GM08714 (cell line): ENCODE data around the gene YIPF3.
A peak's percentile ranks its signal among the peaks of the same experiment; 100 is the strongest.
"Not testable (repeated sequence)": the region's sequence is repeated elsewhere in the genome, so short reads cannot be mapped to it uniquely, and the experiment has no call there.

Experiments used
- H3K4me3 ChIP-seq: fragments of 200-500 bp; sonication (Bioruptor generic); 2 replicates; pipeline ENCODE4 v1.5.1; 2014; ENCODE audit warnings: mild to moderate bottlenecking, low read length, inconsistent platforms
- ZNF274 ChIP-seq: IDR thresholded peaks from 2 replicates; pipeline ENCODE4 v1.6.1; 2012; ENCODE audit warnings: mild to moderate bottlenecking, low read depth, low read length

Gene YIPF3

GRCh38 chr6:43516697-43517504, at the start of gene YIPF3, which contains the start of gene POLR1C:
TSS of gene YIPF3 (minus strand) at chr6:43516926. CDS start at chr6:43516807, 119 bp downstream.
TSS of gene POLR1C (plus strand) at chr6:43517089. CDS start at chr6:43517110, 21 bp downstream.
- no peak for TF ChIP-seq ZNF274

GRCh38 chr6:43559328-43559727, 42.6 kb upstream of the YIPF3 start:
- TF ChIP-seq ZNF274: no peak
- H3K4me3 ChIP-seq: no peak overlapping the region

More at GRCh38 chr6:43516697-43517504, at the start of gene YIPF3, which contains the start of gene POLR1C:
- H3K4me3 ChIP-seq: peak within 1 kb of the TSS; percentile 87

DNA sequence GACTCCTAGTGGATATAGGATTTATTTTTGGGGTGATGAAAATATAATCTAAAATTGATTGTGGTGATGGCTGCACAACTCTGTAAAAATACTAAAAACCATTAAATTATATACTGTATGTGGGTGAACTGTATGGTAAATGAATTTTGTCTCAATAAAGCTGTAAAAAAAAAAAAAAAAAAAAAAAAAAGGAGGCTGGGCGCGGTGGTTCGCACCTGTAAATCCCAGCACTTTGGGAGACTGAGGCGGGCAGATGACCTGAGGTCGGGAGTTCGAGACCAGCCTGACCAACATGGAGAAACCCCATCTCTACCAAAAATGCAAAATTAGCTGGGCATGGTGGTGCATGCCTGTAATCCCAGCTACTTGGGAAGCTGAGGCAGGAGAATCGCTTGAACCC, 40.9 kb upstream of the YIPF3 start:
- H3K4me3 ChIP-seq: not testable (repeated sequence)

- H3K4me3 ChIP-seq: no peak overlapping the region
- TF ChIP-seq ZNF274: no peak
Measured at GRCh38 chr6:43547222-43547621, 30.5 kb upstream of the YIPF3 start.

DNA sequence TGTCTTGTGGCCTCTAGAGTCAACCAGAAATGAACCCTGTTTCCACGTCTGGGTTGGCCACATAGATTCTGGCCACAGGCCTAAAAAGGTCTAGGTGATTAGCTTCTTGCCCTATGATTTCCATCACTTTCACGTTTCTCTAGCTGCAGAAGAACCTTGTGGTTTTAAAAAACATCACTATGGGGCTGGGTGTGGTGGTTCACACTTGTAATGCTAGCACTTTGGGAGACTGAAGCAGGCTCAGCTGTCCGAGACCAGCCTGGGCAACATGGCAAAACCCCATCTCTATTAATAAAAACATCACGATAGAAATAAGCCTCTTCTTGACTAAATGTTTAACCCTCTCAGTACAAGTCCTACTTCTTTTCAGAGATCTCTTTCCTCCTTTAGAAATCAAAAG, 27.7 kb upstream of the YIPF3 start:
- H3K4me3 ChIP-seq: no peak overlapping the region

DNA sequence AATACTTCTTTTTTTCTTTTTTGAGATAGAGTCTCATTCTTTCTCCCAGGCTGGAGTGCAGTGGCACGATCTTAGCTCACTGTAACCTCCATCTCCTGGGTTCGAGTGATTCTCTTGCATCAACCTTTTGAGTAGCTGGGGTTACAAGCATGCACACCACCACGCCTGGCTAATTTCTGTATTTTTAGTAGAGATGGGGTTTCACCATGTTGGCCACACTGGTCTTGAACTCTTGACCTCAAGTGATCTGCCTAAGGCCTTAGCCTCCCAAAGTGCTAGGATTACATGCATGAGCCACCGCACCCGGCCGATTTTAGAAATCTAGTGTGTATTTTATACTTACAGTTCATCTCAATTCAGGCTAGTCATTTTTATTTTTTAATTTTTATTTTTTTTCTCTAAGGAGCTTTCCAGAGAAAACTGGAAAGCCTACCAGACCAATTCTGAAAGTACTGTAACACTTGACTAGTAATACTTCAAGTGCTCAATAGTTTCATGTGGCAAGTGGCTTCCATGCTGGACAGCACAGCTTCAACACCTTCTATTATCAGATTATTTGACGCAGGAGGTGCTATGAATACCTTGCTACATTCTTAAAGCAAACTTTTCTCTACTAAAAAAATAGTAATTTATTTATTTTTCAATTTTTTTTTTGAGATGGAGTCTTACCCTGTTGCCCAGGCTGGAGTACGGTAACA, 25.2 kb upstream of the YIPF3 start:
- H3K4me3 ChIP-seq: no peak overlapping the region; the same call in 1 of the 2 replicates
- no peak for TF ChIP-seq ZNF274

More for the DNA sequence above, 27.7 kb upstream of the YIPF3 start:
- no peak for TF ChIP-seq ZNF274

DNA sequence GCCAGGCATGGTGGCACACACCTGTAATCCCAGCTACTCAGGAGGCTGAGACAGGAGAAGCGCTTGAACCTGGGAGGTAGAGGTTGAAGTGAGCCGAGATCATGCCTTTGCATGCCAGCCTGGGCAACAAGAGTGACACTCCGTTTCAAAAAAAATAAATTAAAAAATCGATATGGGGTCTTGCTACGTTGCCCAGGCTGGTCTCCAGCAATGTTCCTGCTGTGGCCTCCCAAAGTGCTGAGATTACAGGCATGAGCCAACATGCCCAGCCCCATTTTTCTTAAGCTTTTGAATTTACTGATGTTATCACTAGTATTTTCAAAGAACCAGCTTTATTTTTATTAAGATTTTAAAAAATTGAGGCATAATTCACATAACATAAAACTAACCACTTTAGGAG, 23.8 kb upstream of the YIPF3 start:
- no peak overlapping the region for H3K4me3 ChIP-seq
- no peak for TF ChIP-seq ZNF274

- not testable (repeated sequence) for H3K4me3 ChIP-seq
Measured at GRCh38 chr6:43539409-43539808, 22.7 kb upstream of the YIPF3 start.

DNA sequence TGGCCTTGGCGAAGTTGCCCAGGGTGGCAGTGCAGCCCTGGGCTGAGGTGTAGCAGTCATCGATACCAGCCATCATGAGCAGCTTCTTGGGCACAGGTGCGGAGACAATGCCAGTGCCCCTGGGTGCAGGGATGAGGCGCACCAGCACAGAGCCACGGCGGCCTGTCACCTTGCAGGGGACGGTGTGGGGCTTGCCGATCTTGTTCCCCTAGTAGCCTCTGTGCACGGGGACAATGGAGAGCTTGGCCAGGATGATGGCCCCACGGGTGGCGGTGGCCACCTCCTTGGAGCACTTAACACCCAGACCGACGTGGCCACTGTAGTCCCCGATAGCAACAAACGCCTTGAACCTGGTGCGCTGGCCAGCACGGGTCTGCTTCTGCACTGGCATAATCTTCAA, 22.3 kb upstream of the YIPF3 start:
- not testable (repeated sequence) for H3K4me3 ChIP-seq

GRCh38 chr6:43532201-43532600, 15.5 kb upstream of the YIPF3 start:
- TF ChIP-seq ZNF274: no peak
- H3K4me3 ChIP-seq: no peak overlapping the region

DNA sequence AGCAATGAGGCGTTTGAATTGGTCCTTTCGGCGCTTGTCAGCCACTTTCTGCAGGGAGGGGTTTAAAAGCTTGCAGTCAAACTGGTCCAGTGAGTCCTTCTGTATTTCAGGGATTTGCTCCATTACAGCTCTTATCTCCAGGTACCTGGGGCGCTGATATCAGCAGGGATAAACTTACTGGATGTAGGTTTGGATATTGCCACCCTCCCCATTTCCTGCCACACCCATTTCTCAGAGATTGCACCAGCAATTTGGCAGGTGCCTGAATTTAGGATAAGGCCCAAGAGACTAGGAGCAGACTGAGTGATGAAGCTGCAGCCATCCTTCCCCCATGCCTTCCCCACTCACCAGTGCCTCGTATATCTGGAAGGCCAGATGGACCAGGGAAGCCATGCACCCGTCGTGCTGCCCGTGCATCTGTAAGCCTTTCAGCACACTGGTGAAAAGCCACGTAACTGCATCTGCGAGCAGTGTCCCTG, 7.8 kb upstream of the YIPF3 start:
- H3K4me3 ChIP-seq: no peak overlapping the region
- TF ChIP-seq ZNF274: no peak

- no peak for TF ChIP-seq ZNF274
- H3K4me3 ChIP-seq: no peak overlapping the region
Measured at GRCh38 chr6:43523284-43523683, 6.6 kb upstream of the YIPF3 start.

DNA sequence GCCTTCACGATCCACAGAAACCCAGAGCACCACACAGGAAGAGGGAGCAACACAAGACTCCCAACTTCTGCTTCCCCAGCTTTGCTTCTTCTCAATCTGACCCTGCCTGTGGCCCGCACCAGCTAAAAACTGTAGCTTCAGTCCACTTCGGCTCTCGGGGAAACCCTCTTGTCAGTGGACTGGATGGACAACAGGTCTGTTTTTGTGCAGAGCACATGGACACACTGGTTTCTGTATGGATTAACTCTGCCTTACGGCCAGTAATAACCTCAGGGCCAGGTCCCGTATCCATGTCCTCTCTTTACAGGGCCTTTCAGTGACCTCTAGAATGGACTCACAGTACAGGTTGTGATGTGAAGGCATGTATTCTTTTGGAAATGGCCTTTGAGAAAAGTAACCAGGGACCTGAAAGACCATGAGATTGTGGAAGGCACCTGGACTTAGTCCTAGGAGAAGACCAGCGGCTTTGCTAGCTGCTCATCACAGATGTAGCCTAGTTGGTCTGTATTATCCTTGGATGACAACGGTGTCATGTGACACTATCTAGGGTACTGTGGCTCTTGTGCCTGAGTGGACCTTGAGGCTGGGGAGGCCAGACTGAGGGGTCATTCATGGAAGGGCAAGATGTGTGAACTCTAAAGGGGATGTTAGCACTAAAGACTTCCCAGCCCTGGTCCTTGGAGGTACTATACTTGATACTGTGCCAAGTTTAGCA, 6.0 kb upstream of the YIPF3 start:
- no peak overlapping the region for H3K4me3 ChIP-seq
- no peak for TF ChIP-seq ZNF274

DNA sequence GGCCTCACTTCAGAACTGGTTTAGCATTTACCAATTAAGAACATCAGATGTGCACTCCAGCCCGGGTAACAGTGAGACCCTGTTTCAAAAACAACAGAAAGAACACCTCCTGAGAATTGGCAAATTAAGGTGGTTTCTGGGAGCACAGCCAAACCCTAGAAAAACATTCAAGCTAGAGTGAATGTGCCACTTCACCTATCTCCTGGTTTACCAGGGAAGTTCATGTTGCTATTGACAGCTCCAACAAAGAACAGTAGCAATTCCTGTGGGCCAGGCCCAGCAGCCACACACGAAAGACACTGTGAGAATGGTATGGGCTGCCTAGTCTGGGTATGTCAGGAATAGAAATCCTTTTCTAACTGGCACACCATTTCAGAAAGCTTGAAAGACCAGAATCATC, 5.1 kb upstream of the YIPF3 start:
- H3K4me3 ChIP-seq: no peak overlapping the region
- TF ChIP-seq ZNF274: no peak

- no peak for TF ChIP-seq ZNF274
- no peak overlapping the region for H3K4me3 ChIP-seq
Measured at GRCh38 chr6:43520097-43520496, 3.4 kb upstream of the YIPF3 start.
